K562 (cell line): ENCODE measurements around the gene TSSK2. TPM values are rescaled to one million over a fixed set of nuclear protein-coding genes. Genes with fewer than 3 reads are reported as not detected.

Experiments
- CBX2 ChIP-seq: fragments of 200-600 bp; sonication (generic); IDR thresholded peaks from one replicate; pipeline ENCODE4 v1.6.1; 2012; ENCODE audit warnings: mild to moderate bottlenecking, low read length, inconsistent platforms; ENCODE audit not compliant: insufficient read depth, poor library complexity, severe bottlenecking
- CHD4 ChIP-seq: fragments of 200-600 bp; sonication (generic); IDR thresholded peaks from 3 replicates; pipeline ENCODE4 v1.6.1; 2012; ENCODE audit warnings: low read depth, mild to moderate bottlenecking, mixed read lengths, low read length, inconsistent platforms; ENCODE audit not compliant: insufficient read depth, insufficient replicate concordance, poor library complexity, severe bottlenecking
- DMBX1 ChIP-seq: fragments of 250-450 bp; sonication (Bioruptor Pico); IDR thresholded peaks from 2 replicates; pipeline ENCODE4 v1.8.0; 2022; ENCODE audit warnings: inconsistent platforms, mild to moderate bottlenecking, moderate library complexity, borderline replicate concordance
- ILK ChIP-seq: fragments of 450-650 bp; IDR thresholded peaks from 2 replicates; pipeline ENCODE4 v1.6.1; 2016; ENCODE audit warnings: missing genetic modification characterization, low read depth, mild to moderate bottlenecking, missing compliant biosample characterization, moderate library complexity, borderline replicate concordance
- KAT8 ChIP-seq: fragments of 450-650 bp; IDR thresholded peaks from 2 replicates; pipeline ENCODE4 v1.6.1; 2016; ENCODE audit warnings: low read depth, mild to moderate bottlenecking
- MAFF ChIP-seq: IDR thresholded peaks from 2 replicates; pipeline ENCODE4 v1.6.1; 2012; ENCODE audit warnings: low read length, improper control_type of control experiment
- NCOA1 ChIP-seq: fragments of 450-650 bp; IDR thresholded peaks from 2 replicates; pipeline ENCODE4 v1.6.1; 2016; ENCODE audit warnings: low read depth
- RUNX1 ChIP-seq: sonication (generic); IDR thresholded peaks from 2 replicates; pipeline ENCODE4 v1.6.1; 2016; ENCODE audit warnings: antibody characterized with exemption, low read depth
- THAP12 ChIP-seq: fragments of 250-450 bp; sonication (Bioruptor Pico); IDR thresholded peaks from 2 replicates; pipeline ENCODE4 v1.9.0; 2021; ENCODE audit warnings: mild to moderate bottlenecking, inconsistent platforms
- TRIM24 ChIP-seq, 2 experiments: fragments of 450-650 bp; IDR thresholded peaks; 2 replicates each; pipeline ENCODE4 v1.6.1; 2016
- YY1 ChIP-seq, 3 experiments: IDR thresholded peaks; 2 replicates each; pipeline ENCODE4 v1.6.1; 2011; ENCODE audit warnings: low read length in 2 of 3, mild to moderate bottlenecking in 2 of 3, moderate library complexity in 2 of 3, borderline replicate concordance in 1 of 3, control low read depth in 1 of 3, low read depth in 1 of 3; ENCODE audit not compliant: insufficient read depth in 3 of 3, insufficient replicate concordance in 2 of 3, control insufficient read depth in 1 of 3, insufficient read length in 1 of 3; ENCODE audit errors: extremely low read depth in 1 of 3
- ZNF24 ChIP-seq: fragments of 450-650 bp; IDR thresholded peaks from 2 replicates; pipeline ENCODE4 v1.6.1; 2016
- ZNF324 ChIP-seq: fragments of 250-450 bp; sonication (Bioruptor Pico); IDR thresholded peaks from 2 replicates; pipeline ENCODE4 v1.4.0; 2020; ENCODE audit warnings: mild to moderate bottlenecking
- ZNF407 ChIP-seq: fragments of 450-650 bp; IDR thresholded peaks from 2 replicates; pipeline ENCODE4 v1.6.1; 2016; ENCODE audit warnings: low read depth
- polyA plus RNA-seq, 8 experiments: library from polyadenylated mRNA; depleted of rRNA in 4 of 8; stranded (reverse) in 5 of 8; unstranded in 3 of 8; fragments of >200 nt; fragmentation: Nextera tagmentation in 2 of 8; fragmentation: Illumina TruSeq in 1 of 8; extraction: Ambion mirVana in 2 of 8; extraction: Trizol in 1 of 8; gene quantifications; 2 replicates each; pipeline versions ENCODE4 v1.2.1 to v1.2.3, GENCODE V29; 2011 to 2014; ENCODE audit warnings: inconsistent platforms in 1 of 8, missing spikeins in 1 of 8
- total RNA-seq, 7 experiments: library from RNA; depleted of rRNA in 6 of 7; stranded (reverse); fragments of >200 nt in 6 of 7; fragmentation: Illumina TruSeq in 2 of 7; extraction: Trizol in 2 of 7; gene quantifications; 2 replicates each; pipeline versions ENCODE4 v1.2.1 to v1.2.3, GENCODE V29; 2011 to 2021; ENCODE audit warnings: low replicate concordance in 1 of 7

TSSK2 gene
- total and polyA plus RNA-seq, 9 of the 15 experiments (the other 6 are each of a cell fraction or from before 2014, with no cell fraction given): 0.04 TPM; not detected in 8

GRCh38 chr22:19176732-19177131 is 45.6 kb downstream of the TSSK2 start (continued):
- no peak for TF ChIP-seq ZNF407
- TF ChIP-seq THAP12 (CRISPR knock-in tag): no peak
- peak in 1 of 3 experiments; percentile 9 for TF ChIP-seq YY1 (IDR thresholded peaks at IDR 0.05; ENCODE audit: borderline replicate concordance in 1 of 3, control insufficient read depth in 1 of 3, extremely low read depth in 1 of 3, insufficient read depth in 3 of 3, insufficient read length in 1 of 3, insufficient replicate concordance in 2 of 3, low read depth in 1 of 3, low read length in 2 of 3)
- TF ChIP-seq MAFF: no peak
- no peak for TF ChIP-seq NCOA1
- 0 out of 2 replicates have a peak, but pooled peaks have one; percentile 14 for TF ChIP-seq DMBX1
- no peak for TF ChIP-seq ILK (tag)
- no peak for TF ChIP-seq CHD4
- TF ChIP-seq RUNX1: no peak
- no peak for TF ChIP-seq ZNF24
- TF ChIP-seq TRIM24 (IDR thresholded peaks at IDR 0.05): no peak
- no peak for TF ChIP-seq ZNF324 (CRISPR knock-in tag)
- no peak for TF ChIP-seq KAT8
- TF ChIP-seq CBX2: no peak
